HG02852 (cell line): ENCODE data around the gene BIRC7.
A peak's percentile ranks its signal among the peaks of the same experiment; 100 is the strongest.
"Not testable (repeated sequence)": the region's sequence is repeated elsewhere in the genome, so short reads cannot be mapped to it uniquely, and the experiment has no call there.

ENCODE experiments used
- ATAC-seq: cut with Tn5 transposase; IDR thresholded peaks from one replicate; pipeline ENCODE4 v1.9.1; 2021; ENCODE audit warnings: mild to moderate bottlenecking, moderate library complexity; ENCODE audit not compliant: unreplicated experiment

Gene BIRC7

GRCh38 chr20:63206878-63207277, 28.8 kb upstream of the BIRC7 start:
- no peak for ATAC-seq

GRCh38 chr20:63208346-63208909, 27.3 kb upstream of the BIRC7 start:
- no peak for ATAC-seq

DNA sequence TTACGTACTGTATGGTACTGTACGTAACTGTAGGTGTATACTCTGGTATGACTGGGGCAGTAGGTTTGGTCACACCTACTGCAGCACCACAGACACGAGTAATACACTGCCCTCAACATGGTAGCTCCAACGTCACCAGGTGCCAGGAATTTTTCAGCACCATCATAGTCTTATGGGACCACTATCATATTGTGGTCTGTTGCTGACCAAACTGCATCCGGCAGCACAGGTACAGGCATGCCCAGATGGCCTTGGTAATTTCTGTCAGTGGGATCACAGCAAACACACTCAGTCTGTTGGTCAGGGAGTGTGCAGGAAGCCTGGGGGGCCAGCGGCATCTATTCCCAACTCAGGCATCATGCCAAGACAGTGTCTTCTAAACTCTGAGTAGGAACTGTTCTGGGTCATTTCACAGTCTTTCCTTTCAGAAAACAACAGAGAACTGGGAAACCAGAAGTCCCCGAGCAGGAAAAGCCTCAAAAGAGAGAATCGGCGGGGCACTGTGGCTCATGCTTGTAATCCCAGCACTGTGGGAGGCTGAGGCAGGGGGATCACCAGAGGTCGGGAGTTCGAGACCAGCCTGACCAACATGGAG, 25.6 kb upstream of the BIRC7 start:
- no peak for ATAC-seq

DNA sequence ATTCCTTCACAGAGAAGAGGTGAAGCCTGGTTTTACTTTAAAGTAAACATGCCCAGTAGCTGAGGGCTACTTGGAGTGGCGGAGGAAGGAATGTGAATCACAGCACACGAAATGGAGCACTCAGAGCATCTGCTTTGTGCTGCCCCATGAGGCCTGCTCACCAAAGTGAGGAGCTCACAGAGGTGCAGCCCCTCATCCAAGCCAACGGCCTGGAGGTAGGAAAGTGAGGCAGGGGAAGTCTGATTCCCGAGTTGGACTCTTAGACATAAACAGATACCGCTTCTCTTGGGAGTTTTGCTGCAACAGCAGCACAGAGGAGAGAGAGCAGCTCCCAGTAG, 23.3 kb upstream of the BIRC7 start:
- ATAC-seq: no peak

GRCh38 chr20:63212792-63213191, 22.9 kb upstream of the BIRC7 start:
- ATAC-seq: no peak

DNA sequence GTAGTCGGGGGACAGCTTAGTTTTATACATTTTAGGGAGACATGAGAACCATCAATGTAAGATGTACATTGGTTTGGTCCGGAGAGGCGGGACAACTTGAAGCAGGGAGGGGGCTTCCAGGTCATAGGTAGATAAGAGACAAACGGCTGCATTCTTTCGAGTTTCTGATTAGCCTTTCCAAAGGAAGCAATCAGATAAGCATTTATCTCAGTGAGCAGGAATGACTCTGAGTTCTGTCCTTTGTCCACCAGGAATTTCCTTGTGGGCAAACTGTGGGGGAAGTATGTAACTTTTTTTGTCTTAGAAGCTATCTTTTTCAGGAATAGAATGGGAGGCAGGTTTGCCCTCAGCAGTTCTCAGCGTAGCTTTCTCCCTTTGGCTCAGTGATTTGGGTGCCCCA, 21.2 kb upstream of the BIRC7 start:
- no peak for ATAC-seq

DNA sequence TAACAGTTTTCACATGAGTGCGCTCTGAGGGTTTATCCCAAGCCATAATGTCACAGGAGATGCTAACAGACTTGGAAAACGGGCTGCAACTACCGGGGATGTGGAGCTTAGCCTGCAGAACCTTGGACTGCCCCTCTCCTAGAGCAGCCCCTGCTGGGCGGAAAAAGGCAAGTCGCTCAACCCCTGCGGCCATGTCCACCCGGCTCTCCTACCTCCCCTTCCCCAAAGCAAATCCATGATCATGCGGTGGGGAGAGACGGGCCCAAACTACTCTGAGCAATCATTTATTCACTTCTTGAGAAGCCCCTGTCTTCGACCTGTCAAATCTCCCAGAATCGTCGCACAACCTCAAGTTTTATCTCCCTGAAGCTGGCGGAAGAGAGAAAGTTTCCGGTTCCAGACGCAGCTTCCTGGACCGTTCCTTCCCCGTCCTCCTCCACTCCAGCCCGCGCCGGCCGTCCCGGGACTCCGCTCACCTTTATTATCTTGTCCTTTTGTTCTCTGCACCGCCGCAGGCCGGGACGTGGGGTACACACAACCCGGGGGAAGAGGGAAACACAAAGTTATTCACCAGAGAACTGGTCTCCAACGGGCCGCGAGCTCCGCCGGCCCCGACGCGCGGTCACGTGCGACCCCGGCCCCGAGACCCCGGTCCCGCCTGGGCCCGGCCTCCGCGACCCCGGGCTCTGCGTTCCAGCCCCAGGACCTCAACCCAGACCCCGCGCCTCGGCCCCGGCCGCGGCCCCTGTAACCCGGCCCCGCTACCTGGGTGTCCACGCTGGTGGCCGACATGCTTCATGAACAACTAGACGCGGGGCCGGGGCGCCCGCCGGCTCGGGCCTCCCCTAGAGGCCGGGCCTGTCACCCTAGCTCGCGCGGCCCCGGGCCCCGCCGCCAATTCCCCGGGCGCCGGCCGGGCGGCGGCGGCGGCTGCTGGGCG, 20.3 kb upstream of the BIRC7 start:
- peak; percentile 15 for ATAC-seq

GRCh38 chr20:63216041-63216848, 19.5 kb upstream of the BIRC7 start, which contains the start of gene YTHDF1:
TSS of gene YTHDF1 (minus strand) at chr20:63216131. CDS start at chr20:63215892, 239 bp downstream.
- ATAC-seq: peak; percentile 78

DNA sequence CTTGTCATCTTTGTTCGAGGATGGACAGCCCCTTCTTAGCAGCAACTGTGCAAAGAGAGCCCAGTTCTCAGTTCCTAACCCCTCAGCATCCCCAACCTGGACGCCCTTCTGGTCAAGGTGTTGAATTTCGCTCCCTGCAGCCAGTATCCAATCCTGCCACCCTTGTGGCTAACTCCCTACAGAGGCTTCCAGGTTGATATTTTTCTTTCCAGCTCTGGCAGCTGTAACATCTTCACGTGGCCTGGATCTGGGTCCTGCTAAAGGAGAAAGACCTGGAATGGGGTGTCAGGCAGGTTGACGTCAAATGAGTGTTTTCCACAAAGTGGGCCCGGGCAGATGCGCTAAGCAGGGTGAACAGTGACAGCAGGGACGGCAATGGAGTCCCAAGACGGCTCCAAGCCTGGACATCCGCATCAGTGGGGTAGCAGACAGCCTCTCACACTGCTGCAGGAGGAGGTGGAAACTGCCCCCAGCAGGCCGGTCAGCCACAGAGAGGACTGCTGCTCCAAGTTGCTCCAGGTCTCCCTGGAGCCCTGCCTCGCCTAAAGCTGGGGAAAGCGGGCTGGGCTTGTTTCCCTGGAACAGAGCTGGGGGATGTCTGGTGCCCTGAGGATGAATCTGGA, 18.7 kb upstream of the BIRC7 start:
- ATAC-seq: no peak

DNA sequence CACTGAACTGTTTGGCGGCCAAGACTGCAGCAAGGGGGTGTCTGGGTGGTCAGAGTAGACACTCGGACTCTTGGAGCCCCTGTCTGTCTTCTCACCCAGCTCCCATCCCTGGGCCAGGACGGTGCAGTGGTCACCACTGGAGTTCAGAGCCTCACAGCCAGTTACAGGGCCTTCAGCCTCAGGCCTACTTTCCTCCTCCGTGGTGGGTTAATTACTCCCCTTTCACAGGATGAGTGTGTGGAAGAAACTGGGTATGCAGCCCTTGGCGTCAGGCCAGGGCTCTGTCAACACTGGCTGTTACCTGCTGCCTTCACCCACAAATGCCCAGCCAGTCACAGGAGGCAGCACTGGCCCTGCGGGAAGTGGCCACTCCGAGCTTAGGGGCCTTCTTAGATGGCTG, 18.0 kb upstream of the BIRC7 start:
- ATAC-seq: no peak

GRCh38 chr20:63218701-63219446, 16.8 kb upstream of the BIRC7 start:
- no peak for ATAC-seq

DNA sequence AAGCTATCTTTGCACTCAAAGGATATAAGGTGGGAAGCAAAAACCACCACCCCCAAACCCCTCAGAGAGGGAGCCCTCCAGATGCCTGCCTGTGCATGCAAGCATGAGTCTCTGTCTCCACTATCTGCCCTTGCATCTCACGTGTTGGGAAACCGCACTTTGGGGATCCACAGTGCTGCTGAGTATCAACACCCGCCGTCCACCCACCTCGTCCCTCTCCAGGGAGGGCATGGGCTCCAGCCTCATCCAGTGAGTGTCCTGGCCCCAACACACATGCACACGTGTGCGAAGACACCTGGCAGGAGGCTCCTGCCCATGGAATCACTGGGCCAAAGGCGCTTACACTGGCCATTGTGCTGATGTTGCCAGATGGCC, 16.3 kb upstream of the BIRC7 start:
- ATAC-seq: no peak

DNA sequence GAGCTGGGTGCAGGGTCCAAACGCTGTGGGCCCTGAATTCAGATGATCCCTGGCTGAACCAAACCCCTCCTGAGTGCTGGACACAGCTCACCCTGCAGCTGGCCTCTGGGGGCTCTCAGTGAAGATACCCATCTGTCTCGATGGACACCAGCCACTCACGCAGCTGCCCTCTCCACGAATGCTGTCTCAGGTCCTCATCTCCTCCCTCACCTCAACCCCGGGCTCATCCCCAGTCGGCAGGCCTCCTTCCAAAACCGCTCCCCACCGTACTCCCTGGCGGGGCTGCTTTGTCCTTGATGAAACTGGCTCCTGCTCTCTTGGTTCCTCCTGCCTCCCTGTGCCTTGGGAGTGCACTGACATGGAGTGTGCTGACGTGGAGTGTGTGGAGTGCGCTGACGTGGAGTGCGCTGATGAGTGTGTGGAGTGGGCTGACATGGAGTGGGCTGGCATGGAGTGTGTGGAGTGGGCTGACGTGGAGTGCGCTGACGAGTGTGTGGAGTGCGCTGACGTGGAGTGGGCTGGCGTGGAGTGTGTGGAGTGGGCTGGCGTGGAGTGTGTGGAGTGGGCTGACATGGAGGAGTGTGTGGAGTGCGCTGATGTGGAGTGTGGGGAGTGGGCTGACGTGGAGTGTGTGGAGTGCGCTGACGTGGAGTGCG, 15.7 kb upstream of the BIRC7 start:
- ATAC-seq: no peak

DNA sequence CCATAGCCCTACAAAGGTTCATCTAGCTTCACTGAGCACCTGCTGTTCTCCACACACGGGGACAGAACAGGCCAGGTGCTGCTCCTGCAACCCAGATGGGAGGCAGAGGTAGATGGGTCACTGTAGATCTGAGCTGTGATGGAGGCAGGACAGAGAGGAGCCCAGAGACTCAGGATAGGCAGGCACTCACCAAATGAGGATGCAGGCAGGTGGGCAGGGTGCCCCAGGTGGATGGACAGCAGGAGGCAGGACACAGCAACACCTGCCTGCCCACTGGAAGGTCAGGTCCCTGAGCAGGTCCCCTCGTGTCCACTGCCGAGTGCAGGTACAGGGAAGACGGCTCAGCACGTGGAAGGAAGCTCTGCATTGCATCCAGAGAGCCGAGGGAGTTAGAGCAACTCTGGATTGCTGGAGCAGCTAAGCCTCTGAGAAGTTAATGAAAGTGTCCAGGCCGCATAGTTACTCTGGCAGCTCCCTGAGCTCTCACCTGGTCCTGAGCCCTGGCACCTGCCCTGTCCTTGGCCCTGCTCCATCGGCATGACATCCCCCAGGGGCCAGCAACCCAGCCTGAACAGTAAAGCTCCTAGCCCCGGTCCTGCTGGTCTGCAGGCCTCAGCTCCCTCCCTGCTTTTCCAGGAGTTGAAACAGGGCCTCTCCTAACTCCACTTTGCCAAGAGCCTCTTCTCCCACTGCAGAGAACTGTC, 14.9 kb upstream of the BIRC7 start:
- no peak for ATAC-seq

DNA sequence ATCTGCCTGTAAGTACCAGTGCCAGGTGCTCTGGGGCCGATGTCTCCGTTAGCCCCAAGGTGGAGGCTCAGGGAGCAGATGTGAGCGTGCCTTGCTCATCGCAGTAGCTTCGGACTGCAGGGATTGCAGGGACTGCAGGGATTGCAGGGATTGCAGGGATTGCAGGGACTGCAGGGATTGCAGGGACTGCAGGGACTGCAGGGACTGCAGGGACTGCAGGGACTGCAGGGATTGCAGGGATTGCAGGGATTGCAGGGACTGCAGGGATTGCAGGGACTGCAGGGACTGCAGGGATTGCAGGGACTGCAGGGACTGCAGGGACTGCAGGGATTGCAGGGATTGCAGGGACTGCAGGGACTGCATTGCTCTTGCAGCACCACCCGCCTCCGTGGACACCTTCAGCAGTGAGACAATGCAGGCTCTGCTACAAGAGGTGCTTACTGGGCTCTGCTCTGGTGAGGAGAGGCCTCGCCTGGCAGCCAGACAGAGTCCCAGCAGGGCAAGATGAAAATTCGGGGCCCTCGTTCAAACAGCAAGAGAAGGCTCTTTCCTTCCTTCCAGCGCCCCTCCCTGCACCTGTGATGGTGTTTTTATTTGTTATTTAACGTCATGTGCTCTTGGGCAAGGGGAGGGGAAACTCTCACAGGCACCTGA, 14.2 kb upstream of the BIRC7 start:
- not testable (repeated sequence) for ATAC-seq

DNA sequence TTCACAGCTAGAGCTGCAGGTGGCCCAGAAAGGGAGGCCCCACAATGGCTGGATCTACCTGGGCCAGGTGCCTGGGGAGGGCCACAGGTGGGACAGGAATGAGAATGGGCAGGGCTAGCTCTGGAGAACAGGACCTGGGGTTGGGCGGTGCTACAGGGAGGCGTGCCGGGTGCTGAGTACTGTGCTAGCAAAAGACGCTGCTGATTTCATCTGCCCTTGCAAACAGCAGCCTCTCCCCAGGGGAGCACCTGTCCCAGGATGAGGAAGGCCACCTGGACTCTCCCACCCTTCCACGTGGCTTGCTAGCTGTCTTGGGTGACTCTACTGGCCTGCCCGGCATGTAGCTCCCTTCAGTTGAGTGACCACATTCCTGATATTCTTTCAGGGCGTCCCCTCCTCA, 13.2 kb upstream of the BIRC7 start:
- no peak for ATAC-seq

GRCh38 chr20:63223121-63223825, 12.4 kb upstream of the BIRC7 start:
- no peak for ATAC-seq

- no peak for ATAC-seq
These were observed 11.9 kb upstream of the BIRC7 start for GRCh38 chr20:63223826-63224207.
